WTC11 (cell line): ENCODE measurements around the gene SHOC2. TPM values are rescaled to one million over a fixed set of nuclear protein-coding genes. Genes with fewer than 3 reads are reported as not detected.

Experiments used
- ATF1 ChIP-seq: sonication (generic); formaldehyde crosslinking; IDR thresholded peaks from 2 replicates; pipeline ENCODE4 v1.8.1; 2023; ENCODE audit warnings: mild to moderate bottlenecking, moderate library complexity, missing genetic modification reagents
- ELF4 ChIP-seq: sonication (generic); formaldehyde crosslinking; IDR thresholded peaks from 2 replicates; pipeline ENCODE4 v1.8.1; 2022; ENCODE audit warnings: low read depth, mild to moderate bottlenecking, moderate library complexity, missing genetic modification reagents
- ESRRA ChIP-seq: sonication (generic); formaldehyde crosslinking; IDR thresholded peaks from 2 replicates; pipeline ENCODE4 v1.8.1; 2022; ENCODE audit warnings: mild to moderate bottlenecking, missing genetic modification reagents, borderline replicate concordance
- FOXJ3 ChIP-seq: sonication (generic); formaldehyde crosslinking; IDR thresholded peaks from 2 replicates; pipeline ENCODE4 v1.9.0; 2021; ENCODE audit warnings: missing genetic modification reagents, mild to moderate bottlenecking, borderline replicate concordance
- GABPB1 ChIP-seq: sonication (generic); formaldehyde crosslinking; IDR thresholded peaks from 2 replicates; pipeline ENCODE4 v1.8.1; 2023; ENCODE audit warnings: mild to moderate bottlenecking, missing genetic modification reagents
- HMGA2 ChIP-seq: fragments of 250-450 bp; sonication (Bioruptor Pico); IDR thresholded peaks from 2 replicates; pipeline ENCODE4 v1.4.0; 2021; ENCODE audit warnings: mild to moderate bottlenecking, moderate library complexity
- NFYB ChIP-seq: sonication (generic); formaldehyde crosslinking; conservative IDR thresholded peaks from 2 replicates; pipeline ENCODE4 v1.8.0; 2022; ENCODE audit warnings: low read depth, missing genetic modification reagents
- SMAD4 ChIP-seq: sonication (generic); formaldehyde crosslinking; IDR thresholded peaks from 2 replicates; pipeline ENCODE4 v1.8.0; 2022; ENCODE audit warnings: mild to moderate bottlenecking, missing genetic modification reagents
- SP1 ChIP-seq: sonication (generic); formaldehyde crosslinking; conservative IDR thresholded peaks from 2 replicates; pipeline ENCODE4 v1.8.1; 2022; ENCODE audit warnings: missing genetic modification reagents
- ZBTB21 ChIP-seq: sonication (generic); formaldehyde crosslinking; IDR thresholded peaks from 2 replicates; pipeline ENCODE4 v1.8.1; 2023; ENCODE audit warnings: mild to moderate bottlenecking, missing genetic modification reagents, borderline replicate concordance
- ZNF121 ChIP-seq: sonication (generic); formaldehyde crosslinking; IDR thresholded peaks from 2 replicates; pipeline ENCODE4 v1.8.0; 2023; ENCODE audit warnings: missing genetic modification reagents
- ZNF232 ChIP-seq: sonication (generic); formaldehyde crosslinking; IDR thresholded peaks from 2 replicates; pipeline ENCODE4 v1.8.0; 2022; ENCODE audit warnings: mild to moderate bottlenecking, missing genetic modification reagents
- ZNF263 ChIP-seq: sonication (generic); formaldehyde crosslinking; IDR thresholded peaks from 2 replicates; pipeline ENCODE4 v1.8.1; 2022; ENCODE audit warnings: low read depth, mild to moderate bottlenecking, moderate library complexity, missing genetic modification reagents
- ZNF396 ChIP-seq: fragments of 250-450 bp; sonication (Bioruptor Pico); IDR thresholded peaks from 2 replicates; pipeline ENCODE4 v1.8.0; 2021; ENCODE audit warnings: mild to moderate bottlenecking, moderate library complexity, borderline replicate concordance
- ZNF423 ChIP-seq: fragments of 250-450 bp; sonication (Bioruptor Pico); IDR thresholded peaks from 2 replicates; pipeline ENCODE4 v2.1.2; 2022; ENCODE audit warnings: mild to moderate bottlenecking, moderate library complexity
- total RNA-seq: library from RNA; stranded (reverse); gene quantifications from 3 replicates; pipeline ENCODE4 v1.2.3, GENCODE V29; 2021
- TF ChIP-seq, protein P1 (sequence below): fragments of 250-450 bp; sonication (Bioruptor Pico); IDR thresholded peaks from 2 replicates; pipeline ENCODE4 v1.9.0; 2021; ENCODE audit warnings: mild to moderate bottlenecking
- TF ChIP-seq, protein P2 (sequence below): sonication (generic); formaldehyde crosslinking; IDR thresholded peaks from 2 replicates; pipeline ENCODE4 v1.8.0; 2022; ENCODE audit warnings: mild to moderate bottlenecking, missing genetic modification reagents
- TF ChIP-seq, protein P3 (sequence below): sonication (generic); formaldehyde crosslinking; IDR thresholded peaks from 2 replicates; pipeline ENCODE4 v1.8.0; 2022; ENCODE audit warnings: mild to moderate bottlenecking, missing genetic modification reagents
- TF ChIP-seq, protein P4 (sequence below): fragments of 250-450 bp; sonication (Bioruptor Pico); IDR thresholded peaks from 2 replicates; pipeline ENCODE4 v2.1.2; 2022; ENCODE audit warnings: mild to moderate bottlenecking, moderate library complexity
- TF ChIP-seq, protein P5 (sequence below): sonication (generic); formaldehyde crosslinking; IDR thresholded peaks from 2 replicates; pipeline ENCODE4 v1.8.1; 2023; ENCODE audit warnings: mild to moderate bottlenecking, missing genetic modification reagents, borderline replicate concordance
- TF ChIP-seq, protein P6 (sequence below): fragments of 250-450 bp; sonication (Bioruptor Pico); IDR thresholded peaks from 2 replicates; pipeline ENCODE4 v1.9.0; 2021; ENCODE audit warnings: mild to moderate bottlenecking
- TF ChIP-seq, protein P7 (sequence below): fragments of 250-450 bp; sonication (Bioruptor Pico); conservative IDR thresholded peaks from 2 replicates; pipeline ENCODE4 v1.9.0; 2021; ENCODE audit warnings: mild to moderate bottlenecking
- TF ChIP-seq, protein P8 (sequence below): sonication (generic); formaldehyde crosslinking; IDR thresholded peaks from 2 replicates; pipeline ENCODE4 v1.8.1; 2022; ENCODE audit warnings: mild to moderate bottlenecking, missing genetic modification reagents, moderate library complexity, borderline replicate concordance

Gene SHOC2
- total RNA-seq, 1 experiment from 2014 or later = 21.6 TPM

DNA sequence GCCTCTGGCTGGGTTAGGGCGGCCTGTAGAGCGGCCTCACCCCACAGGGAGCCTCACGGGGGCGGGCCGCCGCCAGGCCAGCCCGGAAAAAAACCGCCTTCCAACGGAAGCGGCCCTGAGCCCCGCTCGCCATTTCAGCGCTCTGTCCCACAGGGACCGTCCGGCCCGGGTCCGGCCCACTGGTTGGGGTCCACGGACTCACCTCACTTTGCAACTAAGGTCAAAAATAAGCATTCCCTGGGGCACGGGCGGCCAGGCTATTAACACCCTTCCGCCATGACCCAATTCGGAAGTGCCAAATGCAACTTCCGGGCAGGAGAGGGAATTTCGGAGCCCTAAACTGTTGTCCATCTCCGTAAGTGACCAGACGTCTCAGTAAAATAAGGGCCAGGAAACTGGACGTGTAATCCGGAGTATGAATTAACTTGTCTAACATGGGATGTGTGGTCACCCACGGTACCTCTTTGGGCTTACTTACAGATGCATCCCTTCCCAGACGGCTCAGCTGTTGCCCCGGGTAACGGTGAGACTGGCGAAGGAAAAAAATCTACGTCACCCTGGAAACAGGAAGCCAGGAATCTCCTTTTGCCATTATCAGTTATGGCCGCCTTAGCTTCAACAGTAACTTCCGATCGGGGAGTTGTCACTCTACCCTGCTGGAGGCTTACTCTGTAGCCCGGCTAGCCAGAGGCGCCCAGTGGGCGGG, 608 bp upstream of the SHOC2 start, which contains the start of gene BBIP1 (continued):
- TF ChIP-seq, protein P1, sequence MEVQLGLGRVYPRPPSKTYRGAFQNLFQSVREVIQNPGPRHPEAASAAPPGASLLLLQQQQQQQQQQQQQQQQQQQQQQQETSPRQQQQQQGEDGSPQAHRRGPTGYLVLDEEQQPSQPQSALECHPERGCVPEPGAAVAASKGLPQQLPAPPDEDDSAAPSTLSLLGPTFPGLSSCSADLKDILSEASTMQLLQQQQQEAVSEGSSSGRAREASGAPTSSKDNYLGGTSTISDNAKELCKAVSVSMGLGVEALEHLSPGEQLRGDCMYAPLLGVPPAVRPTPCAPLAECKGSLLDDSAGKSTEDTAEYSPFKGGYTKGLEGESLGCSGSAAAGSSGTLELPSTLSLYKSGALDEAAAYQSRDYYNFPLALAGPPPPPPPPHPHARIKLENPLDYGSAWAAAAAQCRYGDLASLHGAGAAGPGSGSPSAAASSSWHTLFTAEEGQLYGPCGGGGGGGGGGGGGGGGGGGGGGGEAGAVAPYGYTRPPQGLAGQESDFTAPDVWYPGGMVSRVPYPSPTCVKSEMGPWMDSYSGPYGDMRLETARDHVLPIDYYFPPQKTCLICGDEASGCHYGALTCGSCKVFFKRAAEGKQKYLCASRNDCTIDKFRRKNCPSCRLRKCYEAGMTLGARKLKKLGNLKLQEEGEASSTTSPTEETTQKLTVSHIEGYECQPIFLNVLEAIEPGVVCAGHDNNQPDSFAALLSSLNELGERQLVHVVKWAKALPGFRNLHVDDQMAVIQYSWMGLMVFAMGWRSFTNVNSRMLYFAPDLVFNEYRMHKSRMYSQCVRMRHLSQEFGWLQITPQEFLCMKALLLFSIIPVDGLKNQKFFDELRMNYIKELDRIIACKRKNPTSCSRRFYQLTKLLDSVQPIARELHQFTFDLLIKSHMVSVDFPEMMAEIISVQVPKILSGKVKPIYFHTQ (CRISPR knock-in tag) = no peak
- TF ChIP-seq, protein P2, sequence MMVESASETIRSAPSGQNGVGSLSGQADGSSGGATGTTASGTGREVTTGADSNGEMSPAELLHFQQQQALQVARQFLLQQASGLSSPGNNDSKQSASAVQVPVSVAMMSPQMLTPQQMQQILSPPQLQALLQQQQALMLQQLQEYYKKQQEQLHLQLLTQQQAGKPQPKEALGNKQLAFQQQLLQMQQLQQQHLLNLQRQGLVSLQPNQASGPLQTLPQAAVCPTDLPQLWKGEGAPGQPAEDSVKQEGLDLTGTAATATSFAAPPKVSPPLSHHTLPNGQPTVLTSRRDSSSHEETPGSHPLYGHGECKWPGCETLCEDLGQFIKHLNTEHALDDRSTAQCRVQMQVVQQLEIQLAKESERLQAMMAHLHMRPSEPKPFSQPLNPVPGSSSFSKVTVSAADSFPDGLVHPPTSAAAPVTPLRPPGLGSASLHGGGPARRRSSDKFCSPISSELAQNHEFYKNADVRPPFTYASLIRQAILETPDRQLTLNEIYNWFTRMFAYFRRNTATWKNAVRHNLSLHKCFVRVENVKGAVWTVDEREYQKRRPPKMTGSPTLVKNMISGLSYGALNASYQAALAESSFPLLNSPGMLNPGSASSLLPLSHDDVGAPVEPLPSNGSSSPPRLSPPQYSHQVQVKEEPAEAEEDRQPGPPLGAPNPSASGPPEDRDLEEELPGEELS (CRISPR knock-in tag) = no peak
- TF ChIP-seq ELF4 (CRISPR knock-in tag) = no peak
- peak; percentile 62 for TF ChIP-seq GABPB1
- TF ChIP-seq, protein P3, sequence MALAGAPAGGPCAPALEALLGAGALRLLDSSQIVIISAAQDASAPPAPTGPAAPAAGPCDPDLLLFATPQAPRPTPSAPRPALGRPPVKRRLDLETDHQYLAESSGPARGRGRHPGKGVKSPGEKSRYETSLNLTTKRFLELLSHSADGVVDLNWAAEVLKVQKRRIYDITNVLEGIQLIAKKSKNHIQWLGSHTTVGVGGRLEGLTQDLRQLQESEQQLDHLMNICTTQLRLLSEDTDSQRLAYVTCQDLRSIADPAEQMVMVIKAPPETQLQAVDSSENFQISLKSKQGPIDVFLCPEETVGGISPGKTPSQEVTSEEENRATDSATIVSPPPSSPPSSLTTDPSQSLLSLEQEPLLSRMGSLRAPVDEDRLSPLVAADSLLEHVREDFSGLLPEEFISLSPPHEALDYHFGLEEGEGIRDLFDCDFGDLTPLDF = no peak
- 0 out of 2 replicates have a peak, but pooled peaks have one; percentile 44 for TF ChIP-seq ZNF232
- no peak for TF ChIP-seq ZNF121 (CRISPR knock-in tag)
- TF ChIP-seq SP1 (CRISPR knock-in tag) = peak; percentile 68
- TF ChIP-seq, protein P4, sequence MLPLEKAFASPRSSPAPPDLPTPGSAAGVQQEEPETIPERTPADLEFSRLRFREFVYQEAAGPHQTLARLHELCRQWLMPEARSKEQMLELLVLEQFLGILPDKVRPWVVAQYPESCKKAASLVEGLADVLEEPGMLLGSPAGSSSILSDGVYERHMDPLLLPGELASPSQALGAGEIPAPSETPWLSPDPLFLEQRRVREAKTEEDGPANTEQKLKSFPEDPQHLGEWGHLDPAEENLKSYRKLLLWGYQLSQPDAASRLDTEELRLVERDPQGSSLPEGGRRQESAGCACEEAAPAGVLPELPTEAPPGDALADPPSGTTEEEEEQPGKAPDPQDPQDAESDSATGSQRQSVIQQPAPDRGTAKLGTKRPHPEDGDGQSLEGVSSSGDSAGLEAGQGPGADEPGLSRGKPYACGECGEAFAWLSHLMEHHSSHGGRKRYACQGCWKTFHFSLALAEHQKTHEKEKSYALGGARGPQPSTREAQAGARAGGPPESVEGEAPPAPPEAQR = no peak
- TF ChIP-seq ZBTB21 (CRISPR knock-in tag) = peak; percentile 70; the same call in 1 of the 2 replicates
- no peak for TF ChIP-seq FOXJ3 (CRISPR knock-in tag)
- TF ChIP-seq, protein P5, sequence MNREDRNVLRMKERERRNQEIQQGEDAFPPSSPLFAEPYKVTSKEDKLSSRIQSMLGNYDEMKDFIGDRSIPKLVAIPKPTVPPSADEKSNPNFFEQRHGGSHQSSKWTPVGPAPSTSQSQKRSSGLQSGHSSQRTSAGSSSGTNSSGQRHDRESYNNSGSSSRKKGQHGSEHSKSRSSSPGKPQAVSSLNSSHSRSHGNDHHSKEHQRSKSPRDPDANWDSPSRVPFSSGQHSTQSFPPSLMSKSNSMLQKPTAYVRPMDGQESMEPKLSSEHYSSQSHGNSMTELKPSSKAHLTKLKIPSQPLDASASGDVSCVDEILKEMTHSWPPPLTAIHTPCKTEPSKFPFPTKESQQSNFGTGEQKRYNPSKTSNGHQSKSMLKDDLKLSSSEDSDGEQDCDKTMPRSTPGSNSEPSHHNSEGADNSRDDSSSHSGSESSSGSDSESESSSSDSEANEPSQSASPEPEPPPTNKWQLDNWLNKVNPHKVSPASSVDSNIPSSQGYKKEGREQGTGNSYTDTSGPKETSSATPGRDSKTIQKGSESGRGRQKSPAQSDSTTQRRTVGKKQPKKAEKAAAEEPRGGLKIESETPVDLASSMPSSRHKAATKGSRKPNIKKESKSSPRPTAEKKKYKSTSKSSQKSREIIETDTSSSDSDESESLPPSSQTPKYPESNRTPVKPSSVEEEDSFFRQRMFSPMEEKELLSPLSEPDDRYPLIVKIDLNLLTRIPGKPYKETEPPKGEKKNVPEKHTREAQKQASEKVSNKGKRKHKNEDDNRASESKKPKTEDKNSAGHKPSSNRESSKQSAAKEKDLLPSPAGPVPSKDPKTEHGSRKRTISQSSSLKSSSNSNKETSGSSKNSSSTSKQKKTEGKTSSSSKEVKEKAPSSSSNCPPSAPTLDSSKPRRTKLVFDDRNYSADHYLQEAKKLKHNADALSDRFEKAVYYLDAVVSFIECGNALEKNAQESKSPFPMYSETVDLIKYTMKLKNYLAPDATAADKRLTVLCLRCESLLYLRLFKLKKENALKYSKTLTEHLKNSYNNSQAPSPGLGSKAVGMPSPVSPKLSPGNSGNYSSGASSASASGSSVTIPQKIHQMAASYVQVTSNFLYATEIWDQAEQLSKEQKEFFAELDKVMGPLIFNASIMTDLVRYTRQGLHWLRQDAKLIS (CRISPR knock-in tag) = no peak; the same call in 1 of the 2 replicates
- TF ChIP-seq SMAD4 (CRISPR knock-in tag) = no peak
- TF ChIP-seq ZNF423 (CRISPR knock-in tag) = peak; percentile 48; the same call in 1 of the 2 replicates
- no peak for TF ChIP-seq NFYB (CRISPR knock-in tag)
- no peak for TF ChIP-seq ATF1 (CRISPR knock-in tag)
- no peak for TF ChIP-seq ZNF263 (CRISPR knock-in tag)
- TF ChIP-seq HMGA2 (CRISPR knock-in tag) = no peak
- TF ChIP-seq, protein P6, sequence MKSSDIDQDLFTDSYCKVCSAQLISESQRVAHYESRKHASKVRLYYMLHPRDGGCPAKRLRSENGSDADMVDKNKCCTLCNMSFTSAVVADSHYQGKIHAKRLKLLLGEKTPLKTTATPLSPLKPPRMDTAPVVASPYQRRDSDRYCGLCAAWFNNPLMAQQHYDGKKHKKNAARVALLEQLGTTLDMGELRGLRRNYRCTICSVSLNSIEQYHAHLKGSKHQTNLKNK = no peak
- TF ChIP-seq ESRRA = no peak
- TF ChIP-seq, protein P7, sequence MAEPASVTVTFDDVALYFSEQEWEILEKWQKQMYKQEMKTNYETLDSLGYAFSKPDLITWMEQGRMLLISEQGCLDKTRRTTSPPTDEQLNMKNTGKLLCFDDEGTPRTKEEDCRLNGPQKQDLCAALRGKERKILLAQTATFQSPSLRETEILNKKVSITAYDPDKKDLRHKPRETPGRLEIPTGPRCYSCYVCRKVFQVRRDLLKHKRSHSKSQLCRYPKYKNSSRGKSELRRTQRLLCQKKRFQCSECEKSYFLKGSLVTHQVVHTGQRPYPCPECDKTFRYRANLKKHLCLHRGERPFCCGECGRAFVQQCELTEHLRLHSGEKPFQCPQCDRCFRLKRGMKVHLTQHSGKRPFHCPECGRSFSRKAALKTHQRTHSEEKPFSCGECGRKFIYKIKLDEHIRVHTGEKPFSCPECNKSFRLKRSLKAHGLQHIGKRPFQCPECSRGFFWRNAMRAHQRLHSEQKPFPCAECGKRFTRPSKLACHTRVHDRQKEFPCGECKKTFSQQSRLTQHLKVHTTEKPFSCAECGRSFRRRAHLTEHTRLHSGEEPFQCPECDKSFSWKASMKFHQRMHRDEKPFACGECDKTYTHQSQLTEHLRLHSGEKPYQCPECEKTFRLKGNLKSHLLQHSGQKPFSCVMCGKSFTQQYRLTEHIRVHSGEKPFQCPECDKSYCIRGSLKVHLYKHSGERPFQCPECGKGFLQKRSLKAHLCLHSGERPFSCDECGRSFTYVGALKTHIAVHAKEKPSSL (CRISPR knock-in tag) = no peak
- TF ChIP-seq, protein P8, sequence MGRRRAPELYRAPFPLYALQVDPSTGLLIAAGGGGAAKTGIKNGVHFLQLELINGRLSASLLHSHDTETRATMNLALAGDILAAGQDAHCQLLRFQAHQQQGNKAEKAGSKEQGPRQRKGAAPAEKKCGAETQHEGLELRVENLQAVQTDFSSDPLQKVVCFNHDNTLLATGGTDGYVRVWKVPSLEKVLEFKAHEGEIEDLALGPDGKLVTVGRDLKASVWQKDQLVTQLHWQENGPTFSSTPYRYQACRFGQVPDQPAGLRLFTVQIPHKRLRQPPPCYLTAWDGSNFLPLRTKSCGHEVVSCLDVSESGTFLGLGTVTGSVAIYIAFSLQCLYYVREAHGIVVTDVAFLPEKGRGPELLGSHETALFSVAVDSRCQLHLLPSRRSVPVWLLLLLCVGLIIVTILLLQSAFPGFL (CRISPR knock-in tag) = no peak
- TF ChIP-seq ZNF396 (CRISPR knock-in tag) = no peak
